H1 (cell line): ENCODE measurements around the gene PCDH18. TPM values are rescaled to one million over a fixed set of nuclear protein-coding genes. Genes with fewer than 3 reads are reported as not detected.
A peak's percentile ranks its signal among the peaks of the same experiment; 100 is the strongest.

Experiments used
- CTCF ChIA-PET: fragments of 300-600 bp; sonication (Branson Sonifier 250); formaldehyde crosslinking; loops from one replicate; lab custom pipeline; 2021; ENCODE audit not compliant: partially characterized antibody; lab: Charles Lee
- POLR2A ChIA-PET: fragments of 300-600 bp; sonication (Branson Sonifier 250); formaldehyde crosslinking; loops from one replicate; lab custom pipeline; 2021; ENCODE audit warnings: inconsistent platforms; ENCODE audit not compliant: partially characterized antibody; lab: Charles Lee
- DNase-seq, 2 experiments: peaks; one replicate each; pipeline versions ENCODE4 v3.0.0 to v3.0.0-alpha.2; 2010 to 2022; ENCODE audit warnings: low spot score in 2 of 2, low read depth in 1 of 2, mixed read lengths in 1 of 2
- FAIRE-seq: peaks from 2 replicates; lab custom pipeline; 2011; peaks lifted over from hg19 to GRCh38; lab: Jason Lieb, UNC
- H2AFZ ChIP-seq: 2 replicates; pipeline ENCODE4 v1.8.1; 2012; ENCODE audit warnings: low read length, inconsistent platforms
- H2AK5ac ChIP-seq: 2 replicates; pipeline ENCODE4 v1.6.1; 2013; ENCODE audit warnings: low read depth, low read length
- H2BK120ac ChIP-seq: replicated peaks from 2 replicates; pipeline ENCODE3; 2013; ENCODE audit warnings: low read depth, low read length, inconsistent platforms
- H2BK12ac ChIP-seq: 2 replicates; pipeline ENCODE4 v1.6.1; 2013; ENCODE audit warnings: low read depth, low read length
- H2BK15ac ChIP-seq: 2 replicates; pipeline ENCODE4 v1.6.1; 2013; ENCODE audit warnings: low read length
- H2BK20ac ChIP-seq: 2 replicates; pipeline ENCODE4 v1.6.1; 2013; ENCODE audit warnings: low read length
- H2BK5ac ChIP-seq: 2 replicates; pipeline ENCODE4 v1.6.1; 2013; ENCODE audit warnings: low read depth, low read length
- H3K14ac ChIP-seq: 2 replicates; pipeline ENCODE4 v1.6.1; 2013; ENCODE audit warnings: inconsistent platforms; ENCODE audit not compliant: insufficient read length
- H3K18ac ChIP-seq: 2 replicates; pipeline ENCODE4 v1.6.1; 2013; ENCODE audit warnings: low read length; ENCODE audit errors: extremely low read depth
- H3K23ac ChIP-seq: 2 replicates; pipeline ENCODE4 v1.6.1; 2013; ENCODE audit warnings: inconsistent platforms; ENCODE audit not compliant: insufficient read length
- H3K23me2 ChIP-seq: 2 replicates; pipeline ENCODE4 v1.6.1; 2013; ENCODE audit warnings: low read depth, low read length
- H3K27ac ChIP-seq: 2 replicates; pipeline ENCODE4 v1.6.1; 2011; ENCODE audit warnings: low read depth, low read length, inconsistent platforms
- H3K27me3 ChIP-seq, 4 experiments: replicated peaks in 1 of 4; 1 replicate in 1 of 4; 2 replicates in 3 of 4; pipeline versions ENCODE4 v1.6.1 to v1.8.1; 2011 to 2013; ENCODE audit warnings: low read length in 3 of 4, mild to moderate bottlenecking in 3 of 4, inconsistent platforms in 2 of 4, mixed read lengths in 2 of 4, moderate library complexity in 1 of 4; ENCODE audit not compliant: control insufficient read depth in 3 of 4, insufficient read depth in 3 of 4; ENCODE audit errors: extremely low read depth in 1 of 4
- H3K36me3 ChIP-seq, 4 experiments: 2 replicates each; pipeline versions ENCODE4 v1.6.1 to v1.8.1; 2011 to 2013; ENCODE audit warnings: mild to moderate bottlenecking in 4 of 4, low read length in 3 of 4, moderate library complexity in 2 of 4, control low read depth in 1 of 4, inconsistent platforms in 1 of 4; ENCODE audit not compliant: insufficient read depth in 4 of 4, control insufficient read depth in 2 of 4
- H3K4ac ChIP-seq: replicated peaks from 2 replicates; pipeline ENCODE3; 2013; ENCODE audit warnings: low read length, low read depth, mixed read lengths, inconsistent platforms; ENCODE audit not compliant: insufficient read length
- H3K4me1 ChIP-seq, 4 experiments: replicated peaks in 1 of 4; 1 replicate in 1 of 4; 2 replicates in 3 of 4; pipeline versions ENCODE4 v1.6.1 to v1.8.1; 2011 to 2013; ENCODE audit warnings: low read length in 3 of 4, inconsistent platforms in 2 of 4, mixed read lengths in 1 of 4; ENCODE audit not compliant: insufficient read depth in 4 of 4, control insufficient read depth in 3 of 4
- H3K4me2 ChIP-seq, 2 experiments: 2 replicates each; pipeline versions ENCODE4 v1.6.1 to v1.8.1; 2011 to 2013; ENCODE audit warnings: low read depth in 2 of 2, low read length in 2 of 2, control low read depth in 1 of 2, inconsistent platforms in 1 of 2, mild to moderate bottlenecking in 1 of 2; ENCODE audit not compliant: insufficient read depth in 1 of 2
- H3K4me3 ChIP-seq, 4 experiments: fragments of 200-600, 300-600 bp in 1 of 4; sonication (generic), shearing (Covaris generic), sonication (Bioruptor Twin) in 1 of 4; 2 replicates each; pipeline versions ENCODE4 v1.5.1 to v1.8.1; 2011 to 2016; ENCODE audit warnings: low read length in 4 of 4, low read depth in 3 of 4, control low read depth in 2 of 4, inconsistent platforms in 2 of 4, mild to moderate bottlenecking in 2 of 4, mixed read lengths in 1 of 4, moderate library complexity in 1 of 4; ENCODE audit not compliant: insufficient read depth in 2 of 4; ENCODE audit errors: extremely low read depth in 1 of 4
- H3K56ac ChIP-seq: replicated peaks from 2 replicates; pipeline ENCODE3; 2013; ENCODE audit warnings: low read depth, mild to moderate bottlenecking, mixed read lengths, low read length, inconsistent platforms; ENCODE audit not compliant: insufficient read length
- H3K79me1 ChIP-seq: 2 replicates; pipeline ENCODE4 v1.6.1; 2013; ENCODE audit warnings: low read depth, low read length, control low read depth
- H3K79me2 ChIP-seq, 2 experiments: 2 replicates each; pipeline versions ENCODE4 v1.6.1 to v1.8.1; 2012 to 2013; ENCODE audit warnings: low read length in 2 of 2, mild to moderate bottlenecking in 2 of 2, inconsistent platforms in 1 of 2; ENCODE audit not compliant: insufficient read depth in 2 of 2, control insufficient read depth in 1 of 2
- H3K9ac ChIP-seq, 4 experiments: replicated peaks in 1 of 4; 1 replicate in 1 of 4; 2 replicates in 3 of 4; pipeline versions ENCODE4 v1.6.1 to v1.8.1; 2011 to 2013; ENCODE audit warnings: low read depth in 3 of 4, low read length in 3 of 4, control low read depth in 2 of 4, mild to moderate bottlenecking in 2 of 4, moderate library complexity in 2 of 4, inconsistent platforms in 1 of 4; ENCODE audit errors: extremely low read depth in 1 of 4
- H3K9me3 ChIP-seq, 2 experiments: 2 replicates each; pipeline versions ENCODE4 v1.6.1 to v1.8.1; 2012 to 2013; ENCODE audit warnings: mild to moderate bottlenecking in 2 of 2, moderate library complexity in 2 of 2, control low read depth in 1 of 2, inconsistent platforms in 1 of 2, low read depth in 1 of 2, low read length in 1 of 2, mixed read lengths in 1 of 2; ENCODE audit not compliant: insufficient read depth in 2 of 2
- H4K20me1 ChIP-seq, 2 experiments: replicated peaks in 1 of 2; 2 replicates each; pipeline versions ENCODE3 to v1.8.1; 2011 to 2013; ENCODE audit warnings: inconsistent platforms in 2 of 2, low read length in 2 of 2, mild to moderate bottlenecking in 1 of 2; ENCODE audit not compliant: insufficient read depth in 2 of 2, control insufficient read depth in 1 of 2
- H4K5ac ChIP-seq: 2 replicates; pipeline ENCODE4 v1.6.1; 2013; ENCODE audit warnings: low read length, low read depth, mixed read lengths, inconsistent platforms; ENCODE audit not compliant: insufficient read length
- H4K8ac ChIP-seq: 2 replicates; pipeline ENCODE4 v1.8.0; 2013; ENCODE audit warnings: mild to moderate bottlenecking, moderate library complexity, low read length, inconsistent platforms; ENCODE audit not compliant: insufficient read depth; ENCODE audit errors: extremely low read depth
- H4K91ac ChIP-seq: replicated peaks from 2 replicates; pipeline ENCODE3; 2013; ENCODE audit warnings: low read length, mixed read lengths, inconsistent platforms; ENCODE audit not compliant: insufficient read length
- BRCA1 ChIP-seq: IDR thresholded peaks from 2 replicates; pipeline ENCODE4 v1.6.1; 2012; ENCODE audit warnings: low read depth, low read length, improper control_type of control experiment
- E2F6 ChIP-seq: IDR thresholded peaks from 2 replicates; pipeline ENCODE4 v1.6.1; 2012; ENCODE audit warnings: inconsistent platforms
- EP300 ChIP-seq, 2 experiments: IDR thresholded peaks; 1 replicate in 1 of 2; 2 replicates in 1 of 2; pipeline ENCODE4 v1.6.1; 2011 to 2012; ENCODE audit warnings: low read depth in 2 of 2, low read length in 2 of 2, mild to moderate bottlenecking in 2 of 2, borderline replicate concordance in 1 of 2, inconsistent platforms in 1 of 2, moderate library complexity in 1 of 2
- JUND ChIP-seq: IDR thresholded peaks from 2 replicates; pipeline ENCODE4 v1.6.1; 2011; ENCODE audit warnings: mild to moderate bottlenecking, improper control_type of control experiment, low read length
- KDM1A ChIP-seq: fragments of 200-600, 300-600 bp; sonication (generic); IDR thresholded peaks from 2 replicates; pipeline ENCODE4 v1.7.1; 2016; ENCODE audit warnings: mild to moderate bottlenecking, low read length, borderline replicate concordance
- MAFK ChIP-seq: IDR thresholded peaks from 2 replicates; pipeline ENCODE4 v1.6.1; 2012; ENCODE audit warnings: low read depth, mild to moderate bottlenecking, improper control_type of control experiment, low read length
- NANOG ChIP-seq: IDR thresholded peaks from 2 replicates; pipeline ENCODE4 v1.6.1; 2011; ENCODE audit warnings: low read length, low read depth, mild to moderate bottlenecking, inconsistent platforms; ENCODE audit not compliant: insufficient read depth, poor library complexity, severe bottlenecking
- RBBP5 ChIP-seq: IDR thresholded peaks from 2 replicates; pipeline ENCODE4 v1.7.1; 2012; ENCODE audit warnings: low read depth, mild to moderate bottlenecking, inconsistent platforms, low read length, moderate library complexity, borderline replicate concordance
- RNF2 ChIP-seq: fragments of 200-900, 300-1000 bp; sonication (generic); IDR thresholded peaks from 2 replicates; pipeline ENCODE4 v1.7.1; 2016; ENCODE audit warnings: borderline replicate concordance, low read depth, mild to moderate bottlenecking, antibody characterized with exemption, low read length; ENCODE audit not compliant: poor library complexity, severe bottlenecking; ENCODE audit errors: missing control alignments
- SP2 ChIP-seq: IDR thresholded peaks from 2 replicates; pipeline ENCODE4 v1.6.1; 2012; ENCODE audit warnings: mild to moderate bottlenecking, low read length, inconsistent platforms
- TBP ChIP-seq: IDR thresholded peaks from 2 replicates; pipeline ENCODE4 v1.6.1; 2011; ENCODE audit warnings: low read depth, low read length, improper control_type of control experiment
- TCF12 ChIP-seq: IDR thresholded peaks from 2 replicates; pipeline ENCODE4 v1.6.1; 2011; ENCODE audit warnings: low read depth, mild to moderate bottlenecking, low read length
- WGBS, 2 experiments: shearing (Covaris generic) in 1 of 2; methylation state at CpG; one replicate each; pipeline versions ENCODE4 v1.1.6 to v1.1.7; 2013 to 2015; ENCODE audit warnings: low lambda C conversion rate in 2 of 2, mixed read lengths in 2 of 2, inconsistent platforms in 1 of 2, low coverage in 1 of 2, missing lambda C conversion rate in 1 of 2; ENCODE audit not compliant: insufficient replicate concordance in 2 of 2, insufficient coverage in 1 of 2, insufficient read length in 1 of 2; ENCODE audit errors: extremely low coverage in 1 of 2, missing lambda C conversion rate in 1 of 2; 5-methylcytosine and 5-hydroxymethylcytosine counted together
- polyA plus RNA-seq, 7 experiments: library from polyadenylated mRNA; depleted of rRNA in 3 of 7; stranded (reverse) in 5 of 7; unstranded in 2 of 7; fragments of >200 nt in 5 of 7; fragments of 200-250 nt in 2 of 7; gene quantifications; 1 replicate in 5 of 7; 2 replicates in 1 of 7; 4 replicates in 1 of 7; pipeline versions ENCODE4 v1.2.1 to v1.2.3, GENCODE V29; 2011 to 2013; ENCODE audit warnings: missing spikeins in 2 of 7, mixed read lengths in 2 of 7
- total RNA-seq: library from RNA; stranded (reverse); fragmentation: NEBNext Ultra II Directional; extraction: Animal tissue kit (Norgen Biotek cat#: 25700); gene quantifications from 2 replicates; pipeline ENCODE4 v1.2.1, GENCODE V29; 2021

Gene PCDH18
- total and polyA plus RNA-seq, 2 of the 8 experiments (the other 6 are each of a cell fraction or from before 2014, with no cell fraction given) = 28.8 to 41.8 TPM

GRCh38 chr4:137529432-137529831 lies 2.9 kb downstream of the PCDH18 start:
- Histone ChIP-seq H2BK20ac (no peak overlapping the region), H3K36me3 (peaks cover 0 to 64% (median 33%) of the 10 kb centered on the region in 4 experiments; a peak in 6 of 8 replicates), H4K5ac (no peak overlapping the region), H3K14ac (no peak overlapping the region), H4K8ac (no peak overlapping the region), H3K27ac (no peak overlapping the region), H3K4ac (no peak overlapping the region), H4K20me1 (peaks cover 6 to 13% of the 10 kb centered on the region in 2 experiments), H4K91ac (no peak overlapping the region), H3K23ac (no peak overlapping the region), H3K4me3 (peak overlapping the region; percentile 30 to 97 (median 90); a peak in 7 of 8 replicates), H2AFZ (no peak overlapping the region), H3K79me2 (peaks cover 17 to 67% of the 10 kb centered on the region in 2 experiments; a peak in 3 of 4 replicates), H3K79me1 (peaks cover 2% of the 10 kb centered on the region; the same call in 1 of the 2 replicates), H3K9ac (no peak overlapping the region; a peak in 1 of 7 replicates), H3K4me1 (peaks cover 2 to 18% (median 9%) of the 10 kb centered on the region in 4 experiments; a peak in 5 of 7 replicates), H3K9me3 (no peaks in the 10 kb centered on the region), H3K27me3 (no peaks in the 10 kb centered on the region), H3K56ac (no peak overlapping the region), H3K23me2 (no peaks in the 10 kb centered on the region), H2BK15ac (no peak overlapping the region), H3K4me2 (peak overlapping the region; percentile 77 to 91), H2BK12ac (no peak overlapping the region), H2AK5ac (no peak overlapping the region), H2BK5ac (no peak overlapping the region), H3K18ac (no peak overlapping the region), H2BK120ac (no peak overlapping the region)
- ChIA-PET POLR2A (no interaction called here), CTCF (interaction anchor here (1.2 kb wide), 1 partner anchor 399 kb away, joined by 3 read pairs; no protein-coding TSS in a partner anchor)
- 74% methylated on average over 5 of the region's 5 CpGs; no CpG with 5 or more reads in 1 of the 2 experiments for WGBS, 2 experiments
- FAIRE-seq (no peak), DNase-seq (no peak)
- no peak for TF ChIP-seq KDM1A
- no peak for TF ChIP-seq BRCA1
- no peak for TF ChIP-seq RBBP5
- TF ChIP-seq TCF12 = no peak
- TF ChIP-seq TBP = no peak
- TF ChIP-seq EP300 (IDR thresholded peaks at IDR 0.05; ENCODE audit: borderline replicate concordance in 1 of 2, low read depth in 2 of 2, low read length in 2 of 2) = no peak
- no peak for TF ChIP-seq MAFK
- no peak for TF ChIP-seq JUND
- TF ChIP-seq RNF2 = no peak
- TF ChIP-seq E2F6 = no peak
- TF ChIP-seq SP2 = no peak
- no peak for TF ChIP-seq NANOG
